ENCODE measurements around the gene NSG1. TPM values are rescaled to one million over a fixed set of nuclear protein-coding genes. Genes with fewer than 3 reads are reported as not detected.
A peak's percentile ranks its signal among the peaks of the same experiment; 100 is the strongest.

NSG1 gene
- total and polyA plus RNA-seq, 2 of the 8 experiments (the other 6 are each of a cell fraction or from before 2014, with no cell fraction given) = 35.7 to 61.4 TPM

GRCh38 chr4:4415806-4416805, 29.2 kb downstream of the NSG1 start:
- TF ChIP-seq RAD21 (IDR thresholded peaks at IDR 0.05 in 1 of 2, conservative IDR thresholded peaks at IDR 0.05 in 1 of 2; ENCODE audit: low read depth in 2 of 2, low read length in 2 of 2) (0 out of 4 replicates have a peak, but pooled peaks of 1 of the 2 experiments have one; percentile 14), POLR2AphosphoS5 (IDR thresholded peaks at IDR 0.05; ENCODE audit: low read depth, low read length) (peak; percentile 30; the same call in 1 of the 2 replicates), SP4 (IDR thresholded peaks at IDR 0.05; ENCODE audit: low read length) (no peak), GABPA (IDR thresholded peaks at IDR 0.05; ENCODE audit: borderline replicate concordance, insufficient read depth, low read length) (no peak)
- Histone ChIP-seq H3K4me2 (ENCODE audit: insufficient read depth in 1 of 2, low read depth in 2 of 2, low read length in 2 of 2) (no peak overlapping the region), H3K36me3 (ENCODE audit: control insufficient read depth in 2 of 4, insufficient read depth in 4 of 4, low read length in 3 of 4) (peaks cover 3 to 19% (median 13%) of the 10 kb centered on the region in 4 experiments; a peak in 6 of 8 replicates), H4K20me1 (replicated peaks in 1 of 2; ENCODE audit: control insufficient read depth in 1 of 2, insufficient read depth in 2 of 2, low read length in 2 of 2) (peaks cover 0 to 5% of the 10 kb centered on the region in 2 experiments), H2BK120ac (replicated peaks; ENCODE audit: low read depth, low read length) (no peak overlapping the region), H3K9ac (replicated peaks in 1 of 4; ENCODE audit: extremely low read depth in 1 of 4, low read depth in 3 of 4, low read length in 3 of 4) (no peak overlapping the region), H2BK20ac (ENCODE audit: low read length) (no peak overlapping the region), H2BK5ac (ENCODE audit: low read depth, low read length) (no peak overlapping the region), H3K4me3 (ENCODE audit: extremely low read depth in 1 of 4, insufficient read depth in 2 of 4, low read depth in 3 of 4, low read length in 4 of 4) (no peak overlapping the region), H3K27me3 (replicated peaks in 1 of 4; ENCODE audit: control insufficient read depth in 3 of 4, extremely low read depth in 1 of 4, insufficient read depth in 3 of 4, low read length in 3 of 4) (no peaks in the 10 kb centered on the region), H2AFZ (ENCODE audit: low read length) (no peak overlapping the region), H3K14ac (ENCODE audit: insufficient read length) (no peak overlapping the region), H3K79me1 (ENCODE audit: low read depth, low read length) (no peaks in the 10 kb centered on the region; the same call in 1 of the 2 replicates), H3K18ac (ENCODE audit: extremely low read depth, low read length) (no peak overlapping the region), H3K23ac (ENCODE audit: insufficient read length) (no peak overlapping the region), H2BK15ac (ENCODE audit: low read length) (no peak overlapping the region), H3K4ac (replicated peaks; ENCODE audit: insufficient read length, low read depth, low read length) (no peak overlapping the region), H3K9me3 (ENCODE audit: insufficient read depth in 2 of 2, low read depth in 1 of 2, low read length in 1 of 2) (peaks cover 4% of the 10 kb centered on the region in 2 experiments; a peak in 2 of 4 replicates), H3K23me2 (ENCODE audit: low read depth, low read length) (no peaks in the 10 kb centered on the region), H4K5ac (ENCODE audit: insufficient read length, low read depth, low read length) (no peak overlapping the region), H3K27ac (ENCODE audit: low read depth, low read length) (no peak overlapping the region), H2BK12ac (ENCODE audit: low read depth, low read length) (no peak overlapping the region), H3K56ac (replicated peaks; ENCODE audit: insufficient read length, low read depth, low read length) (no peak overlapping the region), H4K8ac (ENCODE audit: extremely low read depth, insufficient read depth, low read length) (no peak overlapping the region), H3K79me2 (ENCODE audit: control insufficient read depth in 1 of 2, insufficient read depth in 2 of 2, low read length in 2 of 2) (no peaks in the 10 kb centered on the region), H2AK5ac (ENCODE audit: low read depth, low read length) (no peak overlapping the region), H4K91ac (replicated peaks; ENCODE audit: insufficient read length, low read length) (no peak overlapping the region), H3K4me1 (replicated peaks in 1 of 4; ENCODE audit: control insufficient read depth in 3 of 4, insufficient read depth in 4 of 4, low read length in 3 of 4) (no peaks in the 10 kb centered on the region)
- ChIA-PET CTCF (ENCODE audit: partially characterized antibody) (interaction anchor here (0.8 to 1.3 kb wide), 6 partner anchors 12 to 37 kb away, joined by 3 to 6 read pairs (median 4); no protein-coding TSS in a partner anchor), POLR2A (ENCODE audit: partially characterized antibody) (interaction anchor here (3.0 kb wide), 1 partner anchor 10 kb away, joined by 17 read pairs; no protein-coding TSS in a partner anchor)
- DNase-seq (ENCODE audit: low read depth in 1 of 2, low spot score in 2 of 2) (no peak), FAIRE-seq (no peak)
- WGBS, 2 experiments (ENCODE audit: extremely low coverage in 1 of 2, insufficient coverage in 1 of 2, insufficient read length in 1 of 2, insufficient replicate concordance in 2 of 2, low coverage in 1 of 2, low lambda C conversion rate in 2 of 2, missing lambda C conversion rate in 1 of 2) = 86% methylated on average over 24 of the region's 27 CpGs; no CpG with 5 or more reads in 1 of the 2 experiments

All from H1 (cell line).